Stimulated activated CD4-positive, alpha-beta T cell treated with anti-CD3 and anti-CD28 coated beads, Interleukin-1b, Interleukin-23, amount 100 ng/mL, for 1 hour (primary cell): Measurements from ENCODE around the gene ATP6V1G2.
A peak's percentile ranks its signal among the peaks of the same experiment; 100 is the strongest.
"Not testable (repeated sequence)": the region's sequence is repeated elsewhere in the genome, so short reads cannot be mapped to it uniquely, and the experiment has no call there.

Experiments
- DNase-seq, 2 donors: peaks; one replicate each; pipeline ENCODE4 v3.0.0-alpha.2; 2020; ENCODE audit warnings: low read depth in 2 of 2

ATP6V1G2 gene

GRCh38 chr6:31575952-31576685 lies 29.7 kb upstream of the ATP6V1G2 start:
- no peak for DNase-seq

- DNase-seq: peak; percentile 76 to 85
Measured at GRCh38 chr6:31575335-31575901, 29.0 kb upstream of the ATP6V1G2 start, which contains the start of gene TNF. Gene TNF (plus strand): TSS chr6:31575565. CDS start chr6:31575742, 177 bp downstream.

GRCh38 chr6:31574106-31575061 lies 28.0 kb upstream of the ATP6V1G2 start:
- no peak for DNase-seq

- DNase-seq: no peak
Measured at GRCh38 chr6:31573239-31574105, 27.1 kb upstream of the ATP6V1G2 start.

GRCh38 chr6:31572041-31572911 lies 25.9 kb upstream of the ATP6V1G2 start, which contains the start of gene LTA:
Gene LTA (plus strand): TSS chr6:31572289. CDS start chr6:31572743, 454 bp downstream.
- peak; percentile 56 to 63 for DNase-seq

- DNase-seq: no peak
Measured at GRCh38 chr6:31569861-31570536, 23.6 kb upstream of the ATP6V1G2 start.

GRCh38 chr6:31568537-31568961 lies 22.1 kb upstream of the ATP6V1G2 start:
- no peak for DNase-seq

GRCh38 chr6:31567531-31568370 lies 21.3 kb upstream of the ATP6V1G2 start:
- DNase-seq: no peak

GRCh38 chr6:31560697-31561058 lies 14.3 kb upstream of the ATP6V1G2 start:
- DNase-seq: no peak

GRCh38 chr6:31559958-31560696 lies 13.7 kb upstream of the ATP6V1G2 start:
- DNase-seq: no peak

GRCh38 chr6:31559606-31559957 lies 13.2 kb upstream of the ATP6V1G2 start:
- DNase-seq: no peak

GRCh38 chr6:31558631-31559500 lies 12.5 kb upstream of the ATP6V1G2 start:
- no peak for DNase-seq

- DNase-seq: no peak
Measured at GRCh38 chr6:31558318-31558625, 11.9 kb upstream of the ATP6V1G2 start.

- DNase-seq: no peak
Measured at GRCh38 chr6:31557443-31558317, 11.3 kb upstream of the ATP6V1G2 start.

- no peak for DNase-seq
Measured at GRCh38 chr6:31556307-31556706, 9.9 kb upstream of the ATP6V1G2 start.

- DNase-seq: not testable (repeated sequence)
Measured at GRCh38 chr6:31551371-31551770, 5.0 kb upstream of the ATP6V1G2 start.
